ENCODE data around the gene HIGD1B. TPM values are rescaled to one million over a fixed set of nuclear protein-coding genes. Genes with fewer than 3 reads are reported as not detected.

HIGD1B gene
- total and polyA plus RNA-seq, 10 of the 15 experiments (the other 5 are each of a cell fraction or from before 2014, with no cell fraction given): 1.0 TPM; not detected in 9

DNA sequence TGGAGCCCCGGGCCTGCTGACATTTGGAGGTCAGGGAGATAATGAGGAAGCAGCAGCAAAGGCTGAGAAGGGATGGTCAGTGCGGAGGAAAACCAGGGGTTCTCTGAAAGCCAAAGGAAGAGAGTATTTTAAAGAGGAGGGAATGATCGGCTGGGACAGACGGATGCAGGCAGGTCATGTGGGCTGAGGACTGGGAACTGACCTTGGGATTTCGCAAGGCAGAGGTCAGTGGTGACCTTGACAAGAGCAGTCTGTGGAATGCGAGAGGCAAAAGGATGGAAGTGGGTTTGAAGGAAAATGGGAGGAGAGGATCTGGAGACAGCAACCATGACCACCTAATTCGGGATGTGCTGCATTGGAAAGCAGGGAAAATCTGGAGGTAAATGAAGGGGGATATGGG is 41.3 kb downstream of the HIGD1B start (continued):
- TF ChIP-seq, protein P1, sequence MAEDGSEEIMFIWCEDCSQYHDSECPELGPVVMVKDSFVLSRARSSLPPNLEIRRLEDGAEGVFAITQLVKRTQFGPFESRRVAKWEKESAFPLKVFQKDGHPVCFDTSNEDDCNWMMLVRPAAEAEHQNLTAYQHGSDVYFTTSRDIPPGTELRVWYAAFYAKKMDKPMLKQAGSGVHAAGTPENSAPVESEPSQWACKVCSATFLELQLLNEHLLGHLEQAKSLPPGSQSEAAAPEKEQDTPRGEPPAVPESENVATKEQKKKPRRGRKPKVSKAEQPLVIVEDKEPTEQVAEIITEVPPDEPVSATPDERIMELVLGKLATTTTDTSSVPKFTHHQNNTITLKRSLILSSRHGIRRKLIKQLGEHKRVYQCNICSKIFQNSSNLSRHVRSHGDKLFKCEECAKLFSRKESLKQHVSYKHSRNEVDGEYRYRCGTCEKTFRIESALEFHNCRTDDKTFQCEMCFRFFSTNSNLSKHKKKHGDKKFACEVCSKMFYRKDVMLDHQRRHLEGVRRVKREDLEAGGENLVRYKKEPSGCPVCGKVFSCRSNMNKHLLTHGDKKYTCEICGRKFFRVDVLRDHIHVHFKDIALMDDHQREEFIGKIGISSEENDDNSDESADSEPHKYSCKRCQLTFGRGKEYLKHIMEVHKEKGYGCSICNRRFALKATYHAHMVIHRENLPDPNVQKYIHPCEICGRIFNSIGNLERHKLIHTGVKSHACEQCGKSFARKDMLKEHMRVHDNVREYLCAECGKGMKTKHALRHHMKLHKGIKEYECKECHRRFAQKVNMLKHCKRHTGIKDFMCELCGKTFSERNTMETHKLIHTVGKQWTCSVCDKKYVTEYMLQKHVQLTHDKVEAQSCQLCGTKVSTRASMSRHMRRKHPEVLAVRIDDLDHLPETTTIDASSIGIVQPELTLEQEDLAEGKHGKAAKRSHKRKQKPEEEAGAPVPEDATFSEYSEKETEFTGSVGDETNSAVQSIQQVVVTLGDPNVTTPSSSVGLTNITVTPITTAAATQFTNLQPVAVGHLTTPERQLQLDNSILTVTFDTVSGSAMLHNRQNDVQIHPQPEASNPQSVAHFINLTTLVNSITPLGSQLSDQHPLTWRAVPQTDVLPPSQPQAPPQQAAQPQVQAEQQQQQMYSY (CRISPR knock-in tag; IDR thresholded peaks at IDR 0.05): no peak
- TF ChIP-seq EP300 (IDR thresholded peaks at IDR 0.05; ENCODE audit: borderline replicate concordance in 1 of 2, control insufficient read depth in 1 of 2, low read depth in 2 of 2, low read length in 2 of 2) (no peak), SUPT20H (IDR thresholded peaks at IDR 0.05; ENCODE audit: borderline replicate concordance, control insufficient read depth, low read depth, low read length) (no peak), CBX5 (IDR thresholded peaks at IDR 0.05; ENCODE audit: low read depth) (no peak)

GRCh38 chr17:44892250-44892649 is 44.6 kb downstream of the HIGD1B start:
- Histone ChIP-seq H3K36me3 (ENCODE audit: control insufficient read depth in 2 of 2, insufficient read depth in 2 of 2, low read length in 1 of 2) (peaks cover 1 to 13% of the 10 kb centered on the region in 2 experiments), H3K79me2 (ENCODE audit: control insufficient read depth, insufficient read depth, low read length) (peaks cover 40% of the 10 kb centered on the region), H4K20me1 (ENCODE audit: control insufficient read depth, insufficient read depth) (peaks cover 2% of the 10 kb centered on the region; the same call in 1 of the 2 replicates), H3K27ac (ENCODE audit: control insufficient read depth, insufficient read depth) (no peak overlapping the region), H3K27me3 (replicated peaks in 1 of 2; ENCODE audit: control insufficient read depth in 2 of 2, insufficient read depth in 2 of 2, low read length in 1 of 2) (no peaks in the 10 kb centered on the region), H3K4me1 (ENCODE audit: control insufficient read depth, insufficient read depth, low read length) (peaks cover 8% of the 10 kb centered on the region; the same call in 1 of the 2 replicates), H2AFZ (ENCODE audit: control insufficient read depth, low read depth, low read length) (no peak overlapping the region), H3K9me3 (replicated peaks; ENCODE audit: control insufficient read depth, insufficient read depth, low read length) (no peaks in the 10 kb centered on the region), H3K9ac (ENCODE audit: control insufficient read depth, insufficient read depth, low read length) (no peak overlapping the region), H3K4me3 (no peak overlapping the region), H3K4me2 (ENCODE audit: control insufficient read depth, insufficient read depth) (no peak overlapping the region)
- intact Hi-C loops (cut with micrococcal nuclease; ENCODE audit: unreplicated experiment): no loop called here
- in situ Hi-C loops (cut with MboI): no loop called here
- ChIA-PET RAD21 (ENCODE audit: unreplicated experiment) (interaction anchor here (0.9 to 1.4 kb wide), 2 partner anchors 13 to 28 kb away, joined by 3 to 4 read pairs; no protein-coding TSS in a partner anchor), SMC1A (ENCODE audit: uncharacterized antibody, unreplicated experiment) (interaction anchor here (1.1 kb wide), 1 partner anchor 96 kb away, joined by 4 read pairs; no protein-coding TSS in a partner anchor), POLR2A (interaction anchor here (0.6 kb wide), 2 partner anchors 257 to 782 kb away, joined by 4 to 5 read pairs; no protein-coding TSS in a partner anchor), CTCF (interaction anchor here (0.8 to 1.7 kb wide), 2 partner anchors 26 to 61 kb away, joined by 3 to 5 read pairs; no protein-coding TSS in a partner anchor)
- BruUV-seq (replicated peaks): no TSS peak
- ATAC-seq (no peak), DNase-seq (ENCODE audit: low read depth, low spot score) (no peak), FAIRE-seq (no peak)
- TF ChIP-seq EGR1 (IDR thresholded peaks at IDR 0.05; ENCODE audit: borderline replicate concordance in 1 of 2, low read depth in 2 of 2, low read length in 2 of 2) (no peak), ATF7 (IDR thresholded peaks at IDR 0.05; ENCODE audit: low read depth) (no peak), SIN3A (IDR thresholded peaks at IDR 0.05; ENCODE audit: low read depth, low read length) (no peak), CREM (IDR thresholded peaks at IDR 0.05; ENCODE audit: low read depth) (no peak), ZNF207 (IDR thresholded peaks at IDR 0.05; ENCODE audit: borderline replicate concordance) (no peak), REST (IDR thresholded peaks at IDR 0.05; ENCODE audit: low read depth, low read length) (no peak), NKRF (conservative IDR thresholded peaks at IDR 0.05) (no peak), TCF3 (IDR thresholded peaks at IDR 0.05; ENCODE audit: borderline replicate concordance, insufficient read depth, low read depth, low read length) (no peak), BMI1 (IDR thresholded peaks at IDR 0.05; ENCODE audit: borderline replicate concordance) (no peak)

All from GM12878 (cell line).